ENCODE results near the gene MRPL58.
"Not testable (repeated sequence)": the region's sequence is repeated elsewhere in the genome, so short reads cannot be mapped to it uniquely, and the experiment has no call there.

Gene MRPL58

GRCh38 chr17:75013092-75013559 is 656 bp downstream of the MRPL58 start:
- no peak for DNase-seq (ENCODE audit: low read depth)

- DNase-seq (ENCODE audit: low read depth) = no peak
Observed at GRCh38 chr17:75019146-75019545, 6.7 kb downstream of the MRPL58 start.

GRCh38 chr17:75019710-75020109 is 7.2 kb downstream of the MRPL58 start:
- no peak for DNase-seq (ENCODE audit: low read depth)

GRCh38 chr17:75020331-75021110 is 8.1 kb downstream of the MRPL58 start:
- DNase-seq (ENCODE audit: low read depth) = no peak

- no peak for DNase-seq (ENCODE audit: low read depth)
Observed at GRCh38 chr17:75024686-75025397, 12.4 kb downstream of the MRPL58 start.

GRCh38 chr17:75025398-75025734 is 12.9 kb downstream of the MRPL58 start:
- not testable (repeated sequence) for DNase-seq (ENCODE audit: low read depth)

- not testable (repeated sequence) for DNase-seq (ENCODE audit: low read depth)
Observed at GRCh38 chr17:75026650-75027049, 14.2 kb downstream of the MRPL58 start.

GRCh38 chr17:75030161-75030560 is 17.7 kb downstream of the MRPL58 start:
- no peak for DNase-seq (ENCODE audit: low read depth)

GRCh38 chr17:75031972-75032719 is 19.7 kb downstream of the MRPL58 start:
- DNase-seq (ENCODE audit: low read depth) = no peak

GRCh38 chr17:75032720-75033280 is 20.3 kb downstream of the MRPL58 start:
- DNase-seq (ENCODE audit: low read depth) = no peak

- DNase-seq (ENCODE audit: low read depth) = peak; percentile 76
Observed at GRCh38 chr17:75033346-75034235, 21.1 kb downstream of the MRPL58 start.

GRCh38 chr17:75034236-75034908 is 21.9 kb downstream of the MRPL58 start:
- DNase-seq (ENCODE audit: low read depth) = peak; percentile 69

- DNase-seq (ENCODE audit: low read depth) = peak; percentile 66
Observed at GRCh38 chr17:75036643-75037268, 24.3 kb downstream of the MRPL58 start.

- DNase-seq (ENCODE audit: low read depth) = no peak
Observed at GRCh38 chr17:75039238-75039637, 26.8 kb downstream of the MRPL58 start.

GRCh38 chr17:75041656-75042280 is 29.3 kb downstream of the MRPL58 start:
- DNase-seq (ENCODE audit: low read depth) = no peak

GRCh38 chr17:75043789-75044188 is 31.3 kb downstream of the MRPL58 start:
- DNase-seq (ENCODE audit: low read depth) = not testable (repeated sequence)

- no peak for DNase-seq (ENCODE audit: low read depth)
Observed at GRCh38 chr17:75044716-75045115, 32.2 kb downstream of the MRPL58 start.

GRCh38 chr17:75045946-75046406 is 33.5 kb downstream of the MRPL58 start:
- not testable (repeated sequence) for DNase-seq (ENCODE audit: low read depth)

- peak; percentile 94 for DNase-seq (ENCODE audit: low read depth)
Observed at GRCh38 chr17:75046407-75047289, 34.2 kb downstream of the MRPL58 start, which contains the start of the genes ATP5PD and KCTD2. TSS of gene ATP5PD (minus strand) at chr17:75046969. CDS start at chr17:75042650, 4,319 bp downstream. TSS of gene KCTD2 (plus strand) at chr17:75047225. CDS start at chr17:75047251, 26 bp downstream.
